HT-29 (cell line): ENCODE measurements around the gene ANKRD40CL. TPM values are rescaled to one million over a fixed set of nuclear protein-coding genes. Genes with fewer than 3 reads are reported as not detected.
A peak's percentile ranks its signal among the peaks of the same experiment; 100 is the strongest.

Experiments used
- DNase-seq: peaks from one replicate; pipeline ENCODE4 v3.0.0-alpha.2; 2015; ENCODE audit warnings: low spot score
- total RNA-seq: library from RNA; depleted of rRNA; stranded (reverse); fragments of >200 nt; shearing (Covaris generic); gene quantifications from 2 replicates; pipeline ENCODE4 v1.2.3, GENCODE V29; 2014

ANKRD40CL gene
- total RNA-seq, 1 experiment from 2014 or later: 0.99 TPM

DNA sequence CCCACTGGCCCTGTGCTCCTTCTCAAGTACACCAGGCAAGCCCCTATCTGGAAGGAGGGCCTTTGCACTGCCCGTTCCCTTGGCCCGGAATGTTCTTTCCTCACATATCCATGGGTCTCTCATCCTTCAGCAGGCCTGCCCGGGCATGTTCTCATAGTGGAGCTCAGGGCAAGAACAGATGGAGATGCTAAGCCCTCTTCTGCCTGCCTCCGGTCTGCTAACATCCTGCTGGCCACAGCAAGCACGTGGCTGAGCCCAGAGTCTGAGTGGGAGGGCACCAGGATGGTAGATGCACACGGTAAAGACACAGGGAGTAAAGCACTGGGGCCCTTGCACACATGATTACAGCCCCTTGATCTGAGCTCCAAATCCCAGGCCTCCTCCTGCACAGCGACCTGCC lies 19.8 kb upstream of the ANKRD40CL start:
- DNase-seq: no peak

DNA sequence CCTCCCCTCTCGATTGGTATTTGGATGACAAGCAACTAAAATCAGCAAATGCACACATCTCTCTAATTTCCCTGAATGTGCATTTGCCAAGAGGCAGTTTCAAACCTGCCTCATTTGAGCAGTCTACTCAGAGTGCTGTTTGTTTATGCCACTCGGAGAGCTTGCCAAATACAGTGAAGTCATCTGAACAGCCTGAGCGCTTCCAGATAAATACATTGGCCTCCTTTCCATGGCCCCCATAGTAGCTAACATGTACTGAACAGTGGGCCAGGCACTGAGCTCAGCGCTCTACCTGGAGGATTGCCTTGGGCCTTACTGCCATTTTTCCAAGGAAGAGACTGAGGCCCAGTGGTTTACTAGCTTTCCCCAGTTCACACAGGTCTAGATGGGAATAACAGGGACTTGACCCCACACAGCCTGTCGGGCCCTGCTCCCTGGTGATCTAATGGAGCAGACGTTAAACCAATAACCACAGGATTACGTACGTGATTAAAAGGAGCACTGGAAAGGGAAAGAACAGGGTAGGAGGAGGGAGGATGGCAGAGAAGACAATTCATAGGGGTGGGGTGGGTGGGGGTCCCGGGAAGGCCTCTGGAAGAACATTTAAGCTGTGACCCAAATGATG lies 18.7 kb upstream of the ANKRD40CL start:
- no peak for DNase-seq

DNA sequence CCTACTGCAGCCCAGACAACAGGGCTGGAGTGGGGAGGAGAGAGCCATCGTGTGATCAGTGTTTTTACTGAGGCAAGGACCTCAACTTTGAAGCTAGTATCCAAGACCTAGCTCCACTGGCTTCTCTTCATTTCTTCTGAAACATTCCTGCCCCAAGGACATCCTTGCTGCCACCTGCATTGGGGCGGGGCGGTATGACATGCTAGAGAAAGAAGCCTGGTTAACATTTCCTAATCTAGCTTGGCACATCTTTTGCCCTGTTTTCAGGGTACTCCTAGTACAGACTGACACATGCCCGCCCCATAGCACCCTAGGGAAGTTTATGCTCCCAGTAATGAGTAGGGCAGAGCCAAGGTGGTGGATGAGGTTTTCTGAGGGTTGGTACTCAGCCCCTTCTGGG lies 17.8 kb upstream of the ANKRD40CL start:
- no peak for DNase-seq

DNA sequence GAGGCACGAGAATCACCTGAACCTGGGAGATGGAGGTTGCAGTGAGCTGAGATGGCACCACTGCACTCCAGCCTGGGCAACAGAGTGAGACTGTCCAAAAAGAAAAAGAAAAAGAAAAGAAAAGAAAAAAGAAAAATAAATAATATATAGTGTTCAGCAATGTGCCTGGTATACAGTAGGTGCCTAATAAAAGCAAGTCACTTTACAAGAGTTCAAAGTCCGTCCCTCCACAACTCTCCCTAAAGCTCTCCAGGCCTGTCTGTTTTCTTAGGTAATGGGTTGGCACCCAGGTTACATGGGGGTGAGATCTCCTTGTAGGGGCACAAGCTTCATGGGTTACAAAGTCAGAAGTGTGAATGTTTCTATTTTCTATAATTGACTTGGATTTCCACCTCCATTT lies 16.6 kb upstream of the ANKRD40CL start:
- no peak for DNase-seq

DNA sequence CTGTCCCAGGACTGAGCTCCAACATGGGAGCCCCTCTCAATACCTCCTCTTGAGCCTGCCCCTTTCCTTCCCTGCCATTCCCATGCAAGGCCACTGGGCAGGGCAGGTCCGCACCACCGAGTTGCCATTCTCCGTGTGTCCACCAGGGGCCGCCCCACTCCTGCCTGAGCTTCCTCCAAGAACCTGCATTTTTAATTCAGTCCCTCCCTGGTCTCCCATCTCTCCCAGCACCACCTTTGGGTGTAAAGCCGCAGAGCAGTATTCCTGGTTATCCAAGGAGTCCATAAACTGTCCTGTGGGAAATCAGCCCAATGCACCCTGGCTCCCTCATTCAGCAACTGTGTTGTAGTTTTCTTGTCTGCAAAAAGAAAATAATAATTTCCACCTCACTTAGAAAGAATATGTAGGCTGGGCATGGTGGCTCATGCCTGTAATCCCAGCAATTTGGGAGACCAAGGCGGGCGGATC lies 15.9 kb upstream of the ANKRD40CL start:
- peak; percentile 93 for DNase-seq

DNA sequence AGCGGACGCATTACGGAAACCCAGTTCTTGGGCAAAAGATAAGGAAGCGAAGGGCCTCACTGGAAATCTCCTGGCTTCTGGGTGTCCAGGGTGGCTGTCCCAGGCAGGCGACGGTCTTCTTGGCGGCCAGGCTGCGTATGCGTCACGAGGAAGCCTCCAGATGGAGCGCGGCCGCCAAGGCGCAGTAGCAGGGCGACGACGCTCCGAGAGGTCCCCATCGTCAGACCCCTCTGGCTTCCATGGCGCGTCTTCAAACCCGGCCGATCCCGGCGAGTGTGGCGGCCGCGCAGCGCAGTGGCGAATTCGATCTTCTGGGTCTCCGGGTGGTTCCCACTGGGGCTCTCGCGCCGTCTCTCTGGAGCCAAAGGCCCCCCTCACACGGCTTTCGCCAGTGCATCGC lies 13.8 kb upstream of the ANKRD40CL start:
- DNase-seq: no peak

DNA sequence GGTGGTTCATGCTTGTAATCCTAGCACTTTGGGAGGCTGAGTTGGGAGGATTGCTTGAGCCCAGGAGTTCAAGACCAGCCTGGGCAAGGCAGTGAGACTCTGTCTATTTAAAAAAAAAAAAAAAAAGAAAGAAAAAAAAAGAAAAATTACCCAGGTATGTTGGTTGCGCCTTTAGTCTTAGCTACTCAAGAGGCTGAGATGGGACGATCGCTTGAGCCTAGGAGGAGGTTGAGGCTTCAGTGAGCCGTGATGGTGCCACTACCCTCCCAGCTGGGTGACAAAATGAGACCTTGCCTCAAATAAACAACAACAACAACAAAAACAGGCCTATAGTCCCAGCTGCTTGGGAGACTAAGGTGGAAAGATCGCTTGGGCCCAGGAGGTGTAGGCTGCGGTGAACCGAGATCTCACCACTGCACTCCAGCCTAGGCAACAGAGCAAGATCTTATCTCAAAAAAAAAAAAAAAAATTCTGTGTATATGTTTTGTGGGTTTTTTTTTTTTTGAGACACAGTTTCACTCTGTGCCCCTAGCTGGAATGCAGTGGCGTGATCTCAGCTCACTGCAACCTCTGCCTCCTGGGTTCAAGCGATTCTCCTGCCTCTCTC lies 12.5 kb upstream of the ANKRD40CL start:
- DNase-seq: no peak

DNA sequence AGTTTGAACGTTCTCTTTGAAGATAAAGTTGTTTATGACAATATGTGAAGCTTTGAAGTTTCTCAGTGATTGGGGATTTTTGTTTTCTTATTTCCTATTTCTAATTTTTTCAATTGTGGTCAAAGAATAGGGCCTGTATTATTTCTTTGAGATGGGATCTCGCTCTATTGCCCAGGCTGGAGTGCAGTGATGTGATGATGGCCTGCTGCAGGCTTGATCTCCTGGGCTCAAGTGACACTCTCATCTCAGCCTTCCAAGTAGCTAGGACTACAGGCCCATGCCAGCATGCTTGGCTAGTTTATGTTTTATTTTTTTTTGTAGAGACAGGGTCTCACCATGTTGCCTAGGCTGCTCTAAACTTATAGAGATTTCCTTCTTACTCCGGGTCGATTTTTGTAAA lies 11.7 kb upstream of the ANKRD40CL start:
- DNase-seq: no peak

DNA sequence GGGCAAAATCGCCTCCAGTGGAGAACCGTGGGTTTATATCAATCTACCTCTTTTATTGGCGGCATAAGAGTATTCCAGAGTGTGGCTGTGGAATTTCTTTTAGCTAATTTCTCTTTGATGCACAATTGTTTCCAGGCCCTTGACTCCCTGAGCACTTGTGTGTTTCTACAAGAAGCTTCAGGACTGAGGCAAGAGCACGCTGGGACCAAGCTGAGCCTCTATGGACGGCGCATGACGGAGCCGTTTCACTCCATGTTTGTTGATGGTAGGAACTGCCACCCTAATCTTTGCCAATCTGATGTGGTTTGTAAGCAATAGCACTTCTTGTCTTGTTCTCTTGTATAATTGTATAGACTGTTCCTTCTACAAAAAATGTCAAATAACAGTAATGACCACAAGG lies 11.2 kb upstream of the ANKRD40CL start:
- no peak for DNase-seq

DNA sequence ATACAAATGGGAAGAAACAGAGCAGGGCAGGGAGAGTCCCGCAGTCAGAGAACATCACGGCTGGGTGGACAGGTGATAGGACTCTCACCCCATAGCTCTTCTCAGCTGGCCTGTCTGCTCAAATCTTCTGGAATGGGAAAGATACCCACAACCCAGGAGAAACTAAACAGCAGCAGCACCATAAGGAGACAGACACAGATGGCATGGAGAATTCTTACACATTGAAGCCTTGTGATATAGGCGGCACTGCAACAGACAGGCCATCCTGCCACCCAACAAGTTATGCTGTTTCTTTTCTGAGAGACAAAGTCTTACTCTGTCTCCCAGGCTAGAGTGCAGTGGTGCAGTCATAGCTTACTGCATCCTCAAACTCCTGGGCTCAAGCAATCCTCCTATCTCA lies 8.6 kb upstream of the ANKRD40CL start:
- DNase-seq: no peak

DNA sequence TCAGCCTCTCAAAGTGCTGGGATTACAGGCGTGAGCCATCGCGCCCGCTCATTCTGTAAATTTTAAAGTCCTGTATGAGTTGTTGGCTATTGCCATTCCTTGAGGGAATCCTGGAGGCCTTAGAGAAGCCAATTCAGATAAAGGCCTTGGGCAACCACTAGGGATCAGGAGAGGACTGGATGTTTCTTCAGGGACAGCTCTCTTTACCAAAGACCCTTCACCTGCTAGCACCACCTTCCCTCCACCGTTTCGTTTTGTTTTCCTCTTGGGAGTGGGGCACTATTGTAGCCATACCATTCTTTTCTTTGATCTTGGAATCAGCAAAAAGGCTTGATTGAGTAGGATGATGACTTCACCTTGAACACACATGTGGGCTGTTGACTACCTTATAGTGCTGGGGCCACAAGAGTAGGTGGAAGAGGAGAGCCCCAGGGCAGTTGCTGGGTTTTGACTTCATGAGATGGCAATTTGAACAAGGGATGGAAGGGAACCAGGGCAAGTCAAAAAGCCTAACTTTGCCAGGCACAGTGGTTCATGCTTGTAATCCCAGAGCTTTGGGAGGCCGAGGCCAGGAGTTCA lies 7.0 kb upstream of the ANKRD40CL start:
- no peak for DNase-seq

DNA sequence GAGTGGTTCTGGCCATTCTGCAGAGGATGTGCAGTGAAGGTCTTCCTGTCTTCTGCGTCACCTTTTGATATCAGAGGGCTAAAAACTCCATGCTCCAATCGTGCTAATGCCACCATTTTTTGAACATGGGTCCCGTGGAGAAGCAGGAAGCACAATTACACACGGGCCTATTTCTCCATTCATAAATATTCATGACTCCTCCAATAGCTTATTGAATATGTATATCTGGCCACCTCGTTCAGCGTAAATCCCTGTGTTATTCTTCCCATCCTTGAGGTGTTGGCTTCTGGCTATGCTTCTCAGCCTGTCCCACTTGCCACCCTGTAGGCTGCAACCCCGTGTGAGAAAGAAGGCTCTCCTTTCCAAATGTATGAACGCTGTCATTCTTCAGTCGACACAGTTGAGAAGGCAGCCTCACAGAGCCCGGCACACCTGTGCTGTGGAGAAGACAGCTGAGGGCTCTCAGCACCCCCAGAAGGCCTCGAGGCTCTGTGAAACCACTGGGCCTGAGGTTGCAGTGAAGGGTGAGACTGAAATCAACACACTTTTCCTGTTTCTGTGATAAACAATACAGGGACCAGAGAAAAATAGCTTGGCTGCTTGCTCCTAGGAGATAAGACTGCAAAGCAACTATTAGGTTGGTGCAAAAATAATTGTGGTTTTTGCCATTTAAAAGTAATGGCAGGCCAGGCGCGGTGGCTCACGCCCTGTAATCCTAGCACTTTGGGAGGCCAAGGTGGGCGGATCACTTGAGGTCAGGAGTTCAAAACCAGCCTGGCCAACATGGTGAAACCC lies 4.9 kb upstream of the ANKRD40CL start:
- DNase-seq: no peak

DNA sequence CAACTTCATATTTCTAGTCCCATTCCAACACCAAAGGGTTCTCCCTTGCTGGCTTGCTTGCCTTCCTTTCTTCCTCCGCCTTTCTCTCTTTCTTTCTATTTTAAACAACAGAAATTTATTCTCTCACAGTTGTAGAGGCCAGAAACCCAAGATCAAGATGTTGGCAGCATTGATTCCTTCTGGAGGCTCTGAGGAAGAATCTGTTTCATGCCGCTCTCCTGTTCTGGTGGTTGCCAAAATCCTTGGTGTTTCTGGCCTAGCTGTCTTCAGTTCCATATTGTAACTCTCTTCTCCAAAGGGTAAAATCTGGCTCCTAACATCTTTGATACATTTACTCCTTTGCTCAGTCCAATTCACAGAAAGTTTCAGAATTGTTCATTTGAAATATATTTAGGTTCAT lies 3.0 kb upstream of the ANKRD40CL start:
- DNase-seq: no peak

DNA sequence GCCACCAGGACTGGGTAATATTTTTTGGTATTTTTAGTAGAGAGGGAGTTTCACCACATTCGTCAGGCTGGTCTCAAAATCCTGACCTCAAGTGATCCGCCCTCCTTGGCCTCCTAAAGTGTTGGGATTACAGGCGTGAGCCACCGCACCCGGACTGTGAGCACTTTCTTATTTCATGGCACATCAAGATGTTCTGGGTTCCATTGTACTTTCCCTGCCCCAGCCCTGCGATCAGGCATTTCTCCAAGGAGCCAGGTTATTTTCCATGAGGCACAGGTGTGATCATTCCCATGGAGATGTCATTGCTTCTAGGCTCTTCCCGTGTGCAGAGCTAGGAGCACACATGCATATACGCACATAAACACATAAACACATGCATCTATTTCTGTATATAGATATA lies 2.6 kb upstream of the ANKRD40CL start:
- no peak for DNase-seq

DNA sequence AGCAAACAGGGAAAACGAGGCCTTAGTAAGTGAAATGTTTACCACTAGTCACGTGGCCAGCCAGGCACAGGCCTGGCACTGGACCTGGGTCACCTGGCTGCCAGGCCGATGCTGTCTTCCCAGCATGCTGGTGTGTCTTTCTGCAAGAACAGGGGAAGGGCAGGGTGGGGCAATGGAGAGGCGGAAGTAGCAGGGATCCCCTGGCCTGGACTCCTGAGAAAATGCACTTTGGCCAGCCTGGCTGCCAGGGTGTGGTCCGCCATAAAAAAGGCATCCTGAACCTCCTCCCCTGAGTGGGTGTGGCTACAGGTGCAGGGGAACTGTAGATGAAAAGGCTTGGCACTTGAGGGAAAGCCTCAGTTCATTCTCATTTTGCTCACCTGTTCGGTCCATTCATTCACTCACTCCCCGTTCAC lies 1.0 kb upstream of the ANKRD40CL start:
- DNase-seq: peak; percentile 97

DNA sequence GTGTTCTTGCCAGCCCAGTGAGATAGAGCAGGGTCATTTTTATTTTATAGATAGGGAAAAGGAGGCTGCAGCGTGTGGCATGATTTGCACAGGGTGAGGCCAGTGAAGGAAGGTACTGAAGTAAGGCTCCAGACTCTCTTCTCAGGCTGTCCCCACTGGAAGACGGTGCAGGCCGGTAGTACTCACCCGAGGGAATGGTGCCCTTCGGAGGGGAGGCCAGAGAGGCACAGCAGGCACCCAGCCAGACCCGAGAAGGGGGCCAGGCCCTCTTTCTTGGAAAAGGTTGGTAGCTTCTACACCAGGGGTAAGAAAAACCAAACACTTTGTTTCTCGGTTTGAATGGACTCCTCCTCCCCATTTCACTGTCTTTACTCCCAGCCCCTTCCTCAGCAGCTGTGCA lies 288 bp downstream of the ANKRD40CL start:
- DNase-seq: no peak

DNA sequence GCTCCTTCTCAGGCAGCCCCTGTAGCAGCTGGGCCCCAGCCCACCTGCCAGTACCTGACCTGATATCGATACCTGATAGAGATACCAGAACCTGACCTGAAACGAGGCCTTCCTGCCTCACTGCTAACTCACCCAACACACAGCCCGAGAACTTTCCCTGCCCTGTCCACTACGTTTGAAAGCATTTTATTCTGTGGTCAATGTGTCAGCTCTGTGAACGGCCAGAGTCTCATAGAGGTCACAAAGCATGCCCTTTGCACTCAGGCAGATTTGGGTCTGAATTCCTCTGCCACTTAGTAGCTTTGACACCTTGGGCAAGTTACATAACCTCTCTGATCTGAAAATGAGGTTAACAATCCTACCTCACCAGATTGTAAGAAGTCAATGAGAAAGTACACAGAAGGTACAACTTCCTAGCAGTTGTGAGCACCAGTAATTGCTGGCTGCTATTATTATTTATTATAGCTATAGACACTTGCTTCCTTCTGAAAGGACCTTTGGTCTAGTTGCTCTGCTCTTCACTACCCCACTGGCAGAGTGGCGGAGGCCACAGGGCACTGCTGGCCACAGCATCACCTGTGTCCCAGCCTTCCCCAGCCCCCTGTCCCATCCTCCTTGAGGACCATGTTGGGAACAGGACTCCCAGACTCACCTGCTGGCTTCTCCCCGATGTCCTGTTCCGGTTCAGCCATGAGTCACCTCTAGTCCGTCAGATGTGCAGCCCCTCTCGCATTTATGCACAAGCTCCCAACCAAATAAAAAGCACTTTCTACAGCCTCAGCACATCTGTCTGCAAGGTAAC lies 895 bp downstream of the ANKRD40CL start:
- no peak for DNase-seq

DNA sequence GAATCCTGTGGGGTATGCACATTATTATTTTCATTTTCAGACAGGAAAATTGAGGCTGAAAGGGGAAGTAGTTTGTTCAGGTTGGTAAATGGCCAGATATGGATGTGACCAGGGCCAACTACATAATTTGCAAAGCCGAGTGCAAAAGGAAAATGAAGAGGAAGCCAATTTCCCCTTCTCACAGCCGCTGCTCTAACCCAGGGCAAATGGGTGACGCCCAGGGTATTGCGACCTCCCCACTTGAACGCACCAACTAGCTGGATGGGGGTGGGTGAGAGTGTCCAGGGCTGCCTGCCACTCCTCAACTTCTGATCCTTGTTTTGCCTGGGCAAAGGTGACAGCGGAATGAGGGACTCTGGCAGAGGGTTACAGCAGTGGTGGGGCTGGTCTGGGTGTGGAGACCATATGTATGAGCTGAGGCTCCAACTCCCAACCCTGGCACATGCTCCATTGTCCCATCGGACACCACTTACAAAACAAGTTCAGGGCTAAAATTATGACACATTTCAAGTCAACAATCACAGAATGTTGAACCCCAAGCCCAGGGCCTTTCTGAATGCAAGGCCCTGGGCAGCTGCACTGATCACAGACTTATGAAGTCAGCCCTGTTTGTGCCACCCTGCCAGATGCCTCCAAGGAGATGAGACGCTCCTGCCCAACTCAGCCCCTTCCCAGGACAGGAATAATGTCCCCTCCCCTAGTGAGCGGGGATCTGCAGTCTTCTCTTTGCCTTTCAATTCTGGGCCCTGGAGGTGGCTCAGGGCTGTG lies 1.7 kb downstream of the ANKRD40CL start:
- DNase-seq: no peak

DNA sequence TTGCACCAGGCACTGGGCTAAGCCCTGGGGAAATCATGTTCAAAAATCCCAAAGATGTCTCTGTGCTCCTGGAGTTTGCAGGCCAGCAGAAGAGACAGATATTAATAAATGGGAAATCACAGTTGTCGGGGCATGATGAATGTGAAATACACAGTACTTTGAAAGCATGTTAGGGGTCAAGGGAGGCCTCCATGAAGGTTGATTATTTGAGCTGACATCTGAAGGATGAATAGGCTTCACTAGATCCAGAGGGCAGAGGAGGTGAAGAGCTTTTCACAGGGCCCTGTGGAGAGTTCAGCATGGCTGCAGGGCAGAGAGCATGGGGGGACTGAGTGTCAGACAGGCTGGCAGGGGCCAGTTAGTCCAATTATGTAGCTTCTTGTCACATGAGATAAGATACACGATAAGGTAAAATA lies 2.6 kb downstream of the ANKRD40CL start:
- no peak for DNase-seq

DNA sequence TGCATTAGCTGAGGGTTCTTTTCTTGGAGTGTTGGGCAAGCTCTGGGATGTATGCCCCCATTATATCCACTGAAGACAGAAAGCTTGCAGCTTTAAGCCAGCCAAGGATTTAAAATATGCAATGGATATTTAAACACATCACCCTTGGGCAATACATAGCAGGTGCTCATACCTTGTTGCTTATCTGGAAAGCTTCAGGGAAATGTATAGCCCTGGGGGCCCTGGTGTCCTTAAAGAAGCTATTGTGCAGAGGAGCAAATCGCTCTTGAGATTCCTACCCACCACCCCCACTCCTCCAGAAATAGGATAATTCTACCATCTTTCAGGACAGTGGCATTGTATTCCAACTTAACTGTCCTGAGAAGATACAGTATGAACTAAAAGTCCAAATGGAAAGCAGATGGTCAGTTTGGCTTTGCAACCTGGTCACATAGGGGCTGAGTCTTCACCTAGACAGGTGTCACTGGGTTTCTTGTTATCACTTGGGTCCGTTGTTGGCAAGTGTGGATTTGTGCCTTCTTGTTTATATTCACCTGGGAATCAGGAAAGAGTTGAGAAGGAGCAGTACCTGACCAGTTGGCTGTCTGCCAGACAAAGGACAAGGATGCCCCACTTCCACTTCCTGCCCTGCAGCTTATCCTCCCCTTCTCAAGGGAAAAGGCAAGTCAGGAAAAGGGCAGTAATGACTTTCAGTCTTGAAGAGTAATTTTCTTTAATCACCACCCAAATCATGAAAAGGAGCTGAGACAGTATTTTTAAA lies 3.4 kb downstream of the ANKRD40CL start:
- peak; percentile 71 for DNase-seq
